ENCODE results near the gene INTS6.

Gene INTS6

GRCh38 chr13:51405176-51405575 lies 47.7 kb downstream of the INTS6 start:
- DNase-seq, result no peak

- DNase-seq, result no peak
Measured at GRCh38 chr13:51397262-51397941, 55.4 kb downstream of the INTS6 start.

- no peak for DNase-seq
Measured at GRCh38 chr13:51396352-51396751, 56.5 kb downstream of the INTS6 start.

GRCh38 chr13:51394724-51395123 lies 58.1 kb downstream of the INTS6 start:
- no peak for DNase-seq

- DNase-seq, result no peak
Measured at GRCh38 chr13:51385114-51385513, 67.7 kb downstream of the INTS6 start.

- peak; percentile 67 for DNase-seq
Measured at GRCh38 chr13:51380269-51380668, 72.6 kb downstream of the INTS6 start.

GRCh38 chr13:51373451-51373850 lies 79.4 kb downstream of the INTS6 start:
- no peak for DNase-seq

GRCh38 chr13:51371768-51372399 lies 81.0 kb downstream of the INTS6 start:
- DNase-seq, result no peak

- DNase-seq, result no peak
Measured at GRCh38 chr13:51370811-51371210, 82.0 kb downstream of the INTS6 start.

- DNase-seq, result no peak
Measured at GRCh38 chr13:51370116-51370515, 82.7 kb downstream of the INTS6 start.

GRCh38 chr13:51364404-51365008 lies 88.3 kb downstream of the INTS6 start:
- no peak for DNase-seq

- no peak for DNase-seq
Measured at GRCh38 chr13:51363625-51364024, 89.2 kb downstream of the INTS6 start.

- DNase-seq, result no peak
Measured at GRCh38 chr13:51361106-51361505, 91.7 kb downstream of the INTS6 start.

GRCh38 chr13:51360489-51360888 lies 92.3 kb downstream of the INTS6 start:
- no peak for DNase-seq

GRCh38 chr13:51359352-51359751 lies 93.5 kb downstream of the INTS6 start:
- DNase-seq, result no peak

- DNase-seq, result no peak
Measured at GRCh38 chr13:51357928-51358595, 94.8 kb downstream of the INTS6 start.

GRCh38 chr13:51355217-51355616 lies 97.6 kb downstream of the INTS6 start:
- DNase-seq, result no peak

GRCh38 chr13:51349016-51349415 lies 103.8 kb downstream of the INTS6 start:
- DNase-seq, result no peak

GRCh38 chr13:51348069-51348967 lies 104.5 kb downstream of the INTS6 start:
- DNase-seq, result no peak

GRCh38 chr13:51347099-51347498 lies 105.7 kb downstream of the INTS6 start:
- no peak for DNase-seq

- no peak for DNase-seq
Measured at GRCh38 chr13:51346397-51346796, 106.4 kb downstream of the INTS6 start.

- DNase-seq, result no peak
Measured at GRCh38 chr13:51343475-51343874, 109.4 kb downstream of the INTS6 start.

- no peak for DNase-seq
Measured at GRCh38 chr13:51342706-51343105, 110.1 kb downstream of the INTS6 start.
